HUES6 (cell line): Measurements from ENCODE around the gene PRELID2.

Experiments used
- H3K27ac ChIP-seq: 2 replicates; pipeline ENCODE4 v1.7.0; 2013; ENCODE audit warnings: low read depth, mild to moderate bottlenecking, low read length, inconsistent platforms
- H3K27me3 ChIP-seq: 2 replicates; pipeline ENCODE4 v1.6.1; 2013; ENCODE audit warnings: low read length; ENCODE audit not compliant: control insufficient read depth, insufficient read depth
- H3K36me3 ChIP-seq: 2 replicates; pipeline ENCODE4 v1.6.1; 2013; ENCODE audit warnings: low read length; ENCODE audit not compliant: control insufficient read depth, insufficient read depth
- H3K4me1 ChIP-seq: 2 replicates; pipeline ENCODE4 v1.6.1; 2013; ENCODE audit warnings: low read length; ENCODE audit not compliant: control insufficient read depth, insufficient read depth
- H3K4me3 ChIP-seq: 2 replicates; pipeline ENCODE4 v1.5.1; 2013; ENCODE audit warnings: low read depth, low read length
- H3K9ac ChIP-seq: one replicate; pipeline ENCODE4 v1.6.1; 2013; ENCODE audit warnings: mild to moderate bottlenecking, low read length
- H3K9me3 ChIP-seq: 2 replicates; pipeline ENCODE4 v1.6.1; 2013; ENCODE audit warnings: low read depth, low read length; ENCODE audit not compliant: control insufficient read depth, insufficient read depth

The PRELID2 gene

GRCh38 chr5:145793574-145793973 is 41.6 kb downstream of the PRELID2 start:
- no peak overlapping the region for H3K4me3 ChIP-seq
- H3K4me1 ChIP-seq, result no peaks in the 10 kb centered on the region; the same call in 1 of the 2 replicates
- H3K27ac ChIP-seq, result no peak overlapping the region
- H3K36me3 ChIP-seq, result no peaks in the 10 kb centered on the region
- no peaks in the 10 kb centered on the region for H3K27me3 ChIP-seq
- H3K9me3 ChIP-seq, result no peaks in the 10 kb centered on the region
- no peak overlapping the region for H3K9ac ChIP-seq

- Histone ChIP-seq H3K4me3 (no peak overlapping the region), H3K9me3 (no peaks in the 10 kb centered on the region), H3K4me1 (no peaks in the 10 kb centered on the region; the same call in 1 of the 2 replicates), H3K27me3 (no peaks in the 10 kb centered on the region), H3K9ac (no peak overlapping the region), H3K36me3 (no peaks in the 10 kb centered on the region), H3K27ac (no peak overlapping the region)
Measured at GRCh38 chr5:145792840-145793239, 42.3 kb downstream of the PRELID2 start.

- Histone ChIP-seq H3K9ac (no peak overlapping the region), H3K4me3 (no peak overlapping the region), H3K4me1 (no peaks in the 10 kb centered on the region), H3K27me3 (no peaks in the 10 kb centered on the region), H3K9me3 (no peaks in the 10 kb centered on the region), H3K36me3 (no peaks in the 10 kb centered on the region), H3K27ac (no peak overlapping the region)
Measured at GRCh38 chr5:145791866-145792265, 43.3 kb downstream of the PRELID2 start.

DNA sequence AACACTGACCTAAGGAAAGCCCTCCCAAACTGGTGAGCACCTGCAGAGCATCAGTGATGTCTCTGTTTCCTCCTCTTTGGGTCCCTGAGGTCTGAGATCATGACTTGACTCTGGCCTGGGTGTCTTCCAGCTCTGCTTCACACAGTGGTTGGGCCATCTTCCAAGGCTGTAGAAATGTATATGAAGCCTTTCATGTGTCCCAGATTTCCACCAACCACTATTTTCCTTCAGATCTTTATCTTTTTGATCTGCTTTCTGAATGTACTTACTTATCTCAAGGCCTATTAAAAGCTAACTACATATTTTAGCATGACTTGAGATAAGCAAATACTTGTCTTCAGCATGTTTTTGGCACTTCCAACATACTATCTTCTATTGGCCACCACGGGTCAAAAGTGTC is 47.1 kb downstream of the PRELID2 start:
- Histone ChIP-seq H3K9me3 (no peaks in the 10 kb centered on the region), H3K36me3 (no peaks in the 10 kb centered on the region), H3K4me1 (no peaks in the 10 kb centered on the region), H3K4me3 (no peak overlapping the region), H3K9ac (no peak overlapping the region), H3K27me3 (no peaks in the 10 kb centered on the region), H3K27ac (no peak overlapping the region)

GRCh38 chr5:145787507-145787906 is 47.6 kb downstream of the PRELID2 start:
- H3K36me3 ChIP-seq, result no peaks in the 10 kb centered on the region
- H3K27me3 ChIP-seq, result no peaks in the 10 kb centered on the region
- no peaks in the 10 kb centered on the region for H3K4me1 ChIP-seq
- H3K27ac ChIP-seq, result no peak overlapping the region
- H3K9ac ChIP-seq, result no peak overlapping the region
- H3K9me3 ChIP-seq, result no peaks in the 10 kb centered on the region
- H3K4me3 ChIP-seq, result no peak overlapping the region

DNA sequence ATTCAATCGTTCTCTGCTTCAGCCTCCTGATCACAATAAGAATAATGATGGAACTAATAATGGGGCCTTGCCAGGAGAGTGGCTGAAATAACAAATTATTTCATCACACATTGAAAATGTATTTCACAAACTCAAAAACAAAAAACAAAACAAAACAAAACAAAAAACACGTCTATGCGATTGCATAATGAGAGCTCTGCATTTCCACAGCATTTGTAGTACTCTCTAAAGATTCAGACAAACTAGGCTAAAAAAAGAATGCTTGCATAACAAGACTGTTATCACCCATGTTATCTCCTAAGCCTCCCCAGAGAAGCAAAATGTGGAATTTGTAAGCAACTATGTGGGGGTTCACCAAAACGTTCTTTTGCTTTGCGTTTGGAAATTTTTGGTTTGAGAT is 48.1 kb downstream of the PRELID2 start:
- Histone ChIP-seq H3K27me3 (no peaks in the 10 kb centered on the region), H3K4me3 (no peak overlapping the region), H3K9ac (no peak overlapping the region), H3K36me3 (no peaks in the 10 kb centered on the region), H3K4me1 (no peaks in the 10 kb centered on the region), H3K27ac (no peak overlapping the region), H3K9me3 (no peaks in the 10 kb centered on the region)

GRCh38 chr5:145780982-145781381 is 54.2 kb downstream of the PRELID2 start:
- Histone ChIP-seq H3K9me3 (peaks cover 11% of the 10 kb centered on the region), H3K36me3 (no peaks in the 10 kb centered on the region), H3K9ac (no peak overlapping the region)

DNA sequence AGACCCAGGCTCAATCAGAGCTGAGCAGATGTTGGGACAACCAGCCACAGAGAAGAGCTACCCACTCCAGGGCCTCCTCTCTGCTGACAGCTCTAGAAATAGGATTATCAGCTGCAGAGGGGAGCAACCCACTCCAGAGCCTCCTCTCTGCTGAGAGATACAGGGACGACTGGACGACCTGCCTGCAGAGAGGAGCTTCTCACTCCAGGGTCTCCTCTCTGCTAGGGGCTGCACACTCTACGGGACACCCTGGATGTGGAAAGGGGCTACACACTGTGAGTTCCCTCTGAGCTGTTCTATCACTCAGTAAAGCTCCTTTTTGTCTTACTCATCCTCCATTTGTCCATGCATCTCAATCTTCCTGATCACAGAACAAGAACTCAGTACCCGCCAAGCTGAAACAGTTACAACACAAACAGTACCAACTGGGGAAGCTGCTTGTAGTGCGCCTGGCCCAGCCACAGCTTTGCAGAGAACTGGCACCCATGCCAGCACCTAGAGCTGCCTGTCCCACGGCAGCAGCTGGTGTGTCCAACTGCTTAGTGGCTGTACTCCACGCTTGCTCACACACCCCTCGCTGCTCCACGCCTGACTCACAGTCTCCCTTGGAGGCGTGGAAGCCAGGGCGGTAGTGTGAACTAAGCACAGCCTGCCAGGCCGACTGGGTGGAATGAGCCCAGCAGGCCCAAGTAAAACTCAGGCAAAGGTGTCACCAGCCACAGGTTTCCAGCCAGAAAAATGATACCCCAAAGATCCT is 56.8 kb downstream of the PRELID2 start:
- H3K9ac ChIP-seq, result no peak overlapping the region
- no peaks in the 10 kb centered on the region for H3K36me3 ChIP-seq
- peaks cover 11% of the 10 kb centered on the region for H3K9me3 ChIP-seq
- H3K4me1 ChIP-seq, result peaks cover 6% of the 10 kb centered on the region; the same call in 1 of the 2 replicates
- H3K27ac ChIP-seq, result no peak overlapping the region
- H3K4me3 ChIP-seq, result no peak overlapping the region
- no peaks in the 10 kb centered on the region for H3K27me3 ChIP-seq

More at GRCh38 chr5:145780982-145781381, 54.2 kb downstream of the PRELID2 start:
- H3K4me3 ChIP-seq, result no peak overlapping the region
- H3K27me3 ChIP-seq, result no peaks in the 10 kb centered on the region
- no peak overlapping the region for H3K27ac ChIP-seq
- H3K4me1 ChIP-seq, result no peaks in the 10 kb centered on the region

- Histone ChIP-seq H3K9me3 (peaks cover 11% of the 10 kb centered on the region), H3K9ac (no peak overlapping the region), H3K27ac (no peak overlapping the region), H3K36me3 (no peaks in the 10 kb centered on the region), H3K27me3 (no peaks in the 10 kb centered on the region), H3K4me1 (peaks cover 6% of the 10 kb centered on the region; the same call in 1 of the 2 replicates), H3K4me3 (no peak overlapping the region)
Measured at GRCh38 chr5:145777445-145778063, 57.6 kb downstream of the PRELID2 start.

GRCh38 chr5:145776886-145777285 is 58.3 kb downstream of the PRELID2 start:
- H3K27ac ChIP-seq, result no peak overlapping the region
- no peaks in the 10 kb centered on the region for H3K36me3 ChIP-seq
- peaks cover 6% of the 10 kb centered on the region; the same call in 1 of the 2 replicates for H3K4me1 ChIP-seq
- H3K9ac ChIP-seq, result no peak overlapping the region
- no peaks in the 10 kb centered on the region for H3K27me3 ChIP-seq
- no peak overlapping the region for H3K4me3 ChIP-seq
- H3K9me3 ChIP-seq, result peaks cover 11% of the 10 kb centered on the region

GRCh38 chr5:145775893-145776444 is 59.2 kb downstream of the PRELID2 start:
- no peak overlapping the region for H3K27ac ChIP-seq
- H3K9ac ChIP-seq, result no peak overlapping the region
- H3K4me3 ChIP-seq, result no peak overlapping the region
- no peaks in the 10 kb centered on the region for H3K27me3 ChIP-seq
- no peaks in the 10 kb centered on the region for H3K36me3 ChIP-seq
- H3K9me3 ChIP-seq, result peaks cover 11% of the 10 kb centered on the region
- peaks cover 6% of the 10 kb centered on the region; the same call in 1 of the 2 replicates for H3K4me1 ChIP-seq
